GM15510 (cell line): ENCODE results near the gene KRTAP10-11.

ENCODE experiments used
- POLR2A ChIP-seq: IDR thresholded peaks from 3 replicates; pipeline ENCODE4 v1.6.1; 2011; ENCODE audit warnings: borderline replicate concordance; ENCODE audit not compliant: insufficient read length; ENCODE audit errors: extremely low read depth

KRTAP10-11 gene

GRCh38 chr21:44696572-44696971 is 50.4 kb downstream of the KRTAP10-11 start:
- no peak for TF ChIP-seq POLR2A
